ENCODE measurements around the gene PRRX2.

DNA sequence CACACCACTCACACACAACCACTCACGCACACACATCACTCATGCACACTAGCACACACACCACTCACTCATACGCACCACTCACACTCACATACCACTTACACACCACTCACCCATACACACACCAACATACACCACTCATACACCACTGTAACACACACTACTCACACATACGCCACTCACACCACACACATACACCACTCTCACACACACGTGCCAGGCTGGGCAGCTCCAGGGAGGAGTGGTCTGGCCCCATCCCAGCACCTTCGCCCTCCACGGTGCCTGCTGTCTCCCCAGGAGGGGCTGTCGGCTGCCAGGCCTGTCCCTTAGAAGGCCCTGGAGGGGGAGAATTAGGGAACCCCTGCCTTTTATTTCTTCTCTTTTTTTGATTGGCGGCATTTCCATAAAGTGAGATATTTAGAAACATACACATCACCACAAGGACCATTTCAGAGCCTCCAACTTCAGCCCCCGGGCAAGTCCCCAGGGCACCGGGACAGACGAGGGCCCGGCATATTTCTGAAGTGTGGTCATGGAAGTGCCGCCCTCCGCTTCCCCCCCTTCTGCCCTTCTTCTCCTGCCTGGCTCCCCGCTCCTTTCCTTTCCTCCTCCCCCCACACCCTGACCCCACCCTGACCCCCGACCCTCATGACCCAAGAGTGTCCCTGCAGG, 17.2 kb upstream of the PRRX2 start:
- TF ChIP-seq EZH2 (IDR thresholded peaks at IDR 0.05; ENCODE audit: low read depth, unreplicated experiment) (no peak), POLR2AphosphoS5 (IDR thresholded peaks at IDR 0.05; ENCODE audit: low read depth) (no peak), NANOG (IDR thresholded peaks at IDR 0.05; ENCODE audit: borderline replicate concordance) (no peak)
- TF ChIP-seq, protein P1, sequence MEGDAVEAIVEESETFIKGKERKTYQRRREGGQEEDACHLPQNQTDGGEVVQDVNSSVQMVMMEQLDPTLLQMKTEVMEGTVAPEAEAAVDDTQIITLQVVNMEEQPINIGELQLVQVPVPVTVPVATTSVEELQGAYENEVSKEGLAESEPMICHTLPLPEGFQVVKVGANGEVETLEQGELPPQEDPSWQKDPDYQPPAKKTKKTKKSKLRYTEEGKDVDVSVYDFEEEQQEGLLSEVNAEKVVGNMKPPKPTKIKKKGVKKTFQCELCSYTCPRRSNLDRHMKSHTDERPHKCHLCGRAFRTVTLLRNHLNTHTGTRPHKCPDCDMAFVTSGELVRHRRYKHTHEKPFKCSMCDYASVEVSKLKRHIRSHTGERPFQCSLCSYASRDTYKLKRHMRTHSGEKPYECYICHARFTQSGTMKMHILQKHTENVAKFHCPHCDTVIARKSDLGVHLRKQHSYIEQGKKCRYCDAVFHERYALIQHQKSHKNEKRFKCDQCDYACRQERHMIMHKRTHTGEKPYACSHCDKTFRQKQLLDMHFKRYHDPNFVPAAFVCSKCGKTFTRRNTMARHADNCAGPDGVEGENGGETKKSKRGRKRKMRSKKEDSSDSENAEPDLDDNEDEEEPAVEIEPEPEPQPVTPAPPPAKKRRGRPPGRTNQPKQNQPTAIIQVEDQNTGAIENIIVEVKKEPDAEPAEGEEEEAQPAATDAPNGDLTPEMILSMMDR (conservative IDR thresholded peaks at IDR 0.05; ENCODE audit: low read depth in 2 of 2) = no peak

Data from GM23338 (cell line).